Frontal cortex (tissue), 4 donors: ENCODE data around the gene ASTN2. TPM values are rescaled to one million over a fixed set of nuclear protein-coding genes. Genes with fewer than 3 reads are reported as not detected.

ENCODE experiments used
- DNase-seq, 2 donors: peaks; one replicate each; pipeline ENCODE4 v3.0.0; 2012; ENCODE audit warnings: low spot score in 2 of 2
- FAIRE-seq: peaks from 2 replicates; lab custom pipeline; 2012; peaks lifted over from hg19 to GRCh38; lab: Jason Lieb, UNC
- total RNA-seq: library from RNA; depleted of rRNA; stranded (reverse); fragments of >200 nt; gene quantifications from one replicate; pipeline ENCODE4 v1.2.3, GENCODE V29; 2014
- donor health status: control.
- donor health status: control.
- donor health status: control.

The ASTN2 gene
- total RNA-seq, 1 donor from 2014 or later: 23.2 TPM

DNA sequence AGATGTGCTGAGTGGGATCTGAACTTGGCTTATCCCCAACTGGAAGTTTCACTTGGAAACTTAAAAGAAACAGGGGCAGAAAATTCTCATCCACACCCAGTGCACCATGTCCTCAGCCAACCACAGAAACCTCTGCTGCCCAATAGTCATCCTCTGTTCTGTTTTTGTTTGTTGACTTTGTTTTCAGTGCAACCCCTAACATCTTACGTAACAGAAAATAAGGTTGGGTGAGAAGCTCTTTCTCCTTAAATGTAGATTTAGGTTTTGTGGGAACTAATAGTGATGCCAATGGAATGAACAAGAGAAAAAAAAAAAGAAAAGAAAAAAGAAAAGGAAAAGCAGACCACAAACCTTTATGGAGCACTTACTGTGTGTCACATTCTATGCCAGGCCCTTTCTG lies 998.4 kb downstream of the ASTN2 start:
- FAIRE-seq (no peak), DNase-seq (no peak)

- FAIRE-seq (no peak), DNase-seq (no peak)
Observed at GRCh38 chr9:116414374-116414773, 1000.5 kb downstream of the ASTN2 start.

DNA sequence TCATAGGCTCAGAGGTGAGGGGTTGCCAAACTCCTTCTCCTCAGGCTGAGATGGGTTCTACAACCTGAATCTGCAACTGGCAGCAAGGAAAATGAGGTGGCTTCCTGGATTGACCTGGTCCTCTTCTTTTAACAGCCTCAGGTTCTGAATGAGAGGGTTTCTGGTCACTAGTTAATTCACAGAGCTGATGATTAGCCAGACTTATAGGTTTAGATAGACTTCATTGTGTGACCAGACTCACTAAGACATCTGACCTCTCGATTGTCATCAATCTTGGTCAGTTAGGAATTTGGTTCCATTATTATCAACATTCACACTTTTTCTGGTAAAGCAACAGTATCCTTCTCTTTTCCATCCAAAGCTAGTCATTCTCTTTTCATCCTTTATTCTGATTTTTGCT lies 1003.4 kb downstream of the ASTN2 start:
- FAIRE-seq: no peak
- DNase-seq: no peak

DNA sequence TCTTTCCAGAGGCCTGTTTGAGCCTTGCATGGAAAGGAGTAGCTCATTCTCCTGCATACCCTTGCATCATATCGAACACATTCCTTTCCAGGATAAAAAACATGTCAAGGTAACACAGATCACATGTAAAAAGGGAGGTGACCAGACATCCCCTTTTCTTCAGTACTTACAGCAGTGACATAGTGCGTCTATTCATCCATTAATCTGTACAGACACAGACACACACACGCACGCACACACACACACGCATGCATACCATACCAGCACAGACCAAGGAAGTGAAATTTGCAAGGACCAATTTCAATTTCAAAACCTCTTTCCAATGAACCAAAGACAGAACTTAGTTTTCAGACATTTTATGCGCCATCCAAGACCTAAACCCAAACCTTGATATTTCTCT lies 1005.2 kb downstream of the ASTN2 start:
- DNase-seq (no peak), FAIRE-seq (no peak)

GRCh38 chr9:116409129-116409528 lies 1005.7 kb downstream of the ASTN2 start:
- FAIRE-seq: no peak
- DNase-seq: no peak

DNA sequence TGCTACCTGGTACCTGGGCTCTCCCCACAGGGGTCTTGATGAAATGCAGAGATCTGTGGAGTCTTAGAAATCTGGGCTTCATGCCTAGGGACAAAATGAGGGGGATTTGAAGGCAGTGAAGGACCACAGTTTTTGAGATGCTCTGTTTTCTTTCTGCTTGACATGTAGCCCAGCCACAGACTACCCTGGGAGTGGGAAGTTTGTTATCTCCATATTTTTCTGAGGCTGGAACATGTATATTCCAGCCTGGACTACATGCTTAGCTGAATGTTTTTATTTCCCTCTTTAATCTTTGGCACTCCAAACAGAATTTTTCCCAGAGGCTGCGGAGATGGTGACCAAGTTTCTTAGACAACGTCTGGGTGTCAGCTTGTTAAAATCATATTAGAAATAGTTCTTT lies 1008.4 kb downstream of the ASTN2 start:
- FAIRE-seq: no peak
- no peak for DNase-seq

DNA sequence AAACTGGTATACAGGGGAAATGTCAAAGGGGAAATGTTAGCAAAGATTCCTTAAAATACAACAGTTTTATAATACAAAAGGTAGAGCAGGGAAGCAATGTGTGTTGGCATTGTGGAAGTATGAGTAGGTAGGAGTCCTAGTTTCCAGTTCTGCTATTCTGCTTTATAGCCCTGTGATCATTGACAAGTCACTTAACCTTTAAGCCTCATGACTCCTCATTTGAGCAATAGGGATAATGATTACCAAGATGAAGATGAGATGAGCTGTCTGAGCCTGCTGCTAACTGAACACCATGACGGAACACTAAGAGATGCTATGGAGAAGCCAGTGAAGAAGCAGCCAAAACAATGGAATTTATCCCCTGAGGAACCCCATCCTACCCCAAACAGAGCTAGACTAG lies 1009.5 kb downstream of the ASTN2 start:
- no peak for FAIRE-seq
- DNase-seq: no peak

- no peak for DNase-seq
Observed at GRCh38 chr9:116404228-116404627, 1010.6 kb downstream of the ASTN2 start.

DNA sequence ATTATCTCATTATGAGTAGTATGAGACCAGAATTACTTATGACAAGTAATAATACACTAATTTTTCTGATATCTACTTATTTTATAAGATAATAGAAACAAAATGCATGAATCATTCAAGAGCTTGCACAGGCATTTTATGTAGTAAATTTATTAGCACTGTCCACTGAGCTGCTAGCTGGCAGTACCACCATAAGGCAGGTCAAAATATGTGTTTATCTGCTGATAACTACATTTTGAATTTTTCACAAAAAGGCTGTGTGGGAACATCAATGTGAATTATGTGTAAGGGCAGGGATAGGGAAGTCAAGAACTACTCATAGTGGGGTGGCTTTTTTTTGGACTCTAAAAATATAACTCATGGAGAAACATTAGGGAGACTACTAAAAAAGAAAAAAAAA lies 1011.7 kb downstream of the ASTN2 start:
- FAIRE-seq: no peak
- DNase-seq: no peak

More at GRCh38 chr9:116404228-116404627, 1010.6 kb downstream of the ASTN2 start:
- FAIRE-seq: no peak

- FAIRE-seq: no peak
- no peak for DNase-seq
Observed at GRCh38 chr9:116395699-116396037, 1019.2 kb downstream of the ASTN2 start.

DNA sequence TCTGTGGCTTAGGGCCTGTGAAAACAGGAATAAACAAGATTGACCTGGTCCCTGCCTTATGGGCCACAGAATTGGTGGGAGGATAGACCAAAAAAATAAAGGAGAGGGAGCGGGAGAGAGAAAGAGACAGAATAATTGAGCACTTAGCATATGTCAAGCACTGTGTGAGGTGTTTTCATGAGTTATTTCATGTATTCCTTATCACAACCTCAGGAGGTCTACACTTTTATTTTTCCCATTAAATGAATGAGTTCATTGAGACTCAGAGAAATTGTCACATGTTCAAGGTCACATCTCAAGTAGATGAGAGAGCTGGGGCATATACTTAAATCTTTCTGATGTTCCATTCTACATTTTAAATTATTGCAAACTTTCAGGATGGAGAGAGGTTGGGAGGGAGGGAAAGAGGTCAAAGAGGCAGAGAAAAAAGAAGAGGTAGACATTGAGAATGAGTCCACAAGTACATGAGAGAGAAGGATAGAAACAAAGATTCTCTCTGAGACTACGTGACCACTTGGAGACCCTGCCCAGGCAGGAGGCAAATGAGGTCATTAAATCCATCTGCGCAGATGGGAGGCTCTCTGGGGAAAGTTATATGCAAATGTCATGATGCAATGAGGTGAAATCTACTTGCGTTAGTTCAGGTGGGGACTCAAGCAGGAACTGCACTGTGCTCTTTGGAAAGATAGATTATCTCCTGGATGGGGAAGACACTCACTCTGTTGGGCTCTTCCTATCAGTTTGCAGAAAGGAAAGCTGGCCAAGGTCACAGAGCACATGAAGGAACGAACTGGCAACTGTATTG lies 1019.8 kb downstream of the ASTN2 start:
- FAIRE-seq (no peak), DNase-seq (no peak)

DNA sequence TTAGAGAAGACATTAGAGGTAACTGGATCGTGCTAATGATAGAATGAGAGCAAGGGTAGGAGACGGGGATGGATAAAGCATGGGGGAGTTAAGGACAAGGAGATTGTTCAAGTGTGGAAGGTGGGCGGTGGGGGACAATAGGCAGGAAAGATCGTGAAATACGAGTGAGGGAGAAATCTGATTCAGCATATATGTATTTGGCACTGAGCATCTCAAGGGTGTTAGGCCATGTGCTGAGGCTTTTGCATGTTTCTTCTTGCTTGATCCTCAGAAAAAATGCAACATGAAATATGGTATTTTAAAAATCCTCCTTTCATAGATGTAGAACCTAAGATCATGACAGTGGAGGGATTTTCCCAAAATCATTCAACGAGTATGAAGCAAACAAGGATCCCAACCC lies 1020.8 kb downstream of the ASTN2 start:
- DNase-seq: no peak
- FAIRE-seq: no peak

- DNase-seq: no peak
- FAIRE-seq: no peak
Observed at GRCh38 chr9:116393198-116393597, 1021.7 kb downstream of the ASTN2 start.

DNA sequence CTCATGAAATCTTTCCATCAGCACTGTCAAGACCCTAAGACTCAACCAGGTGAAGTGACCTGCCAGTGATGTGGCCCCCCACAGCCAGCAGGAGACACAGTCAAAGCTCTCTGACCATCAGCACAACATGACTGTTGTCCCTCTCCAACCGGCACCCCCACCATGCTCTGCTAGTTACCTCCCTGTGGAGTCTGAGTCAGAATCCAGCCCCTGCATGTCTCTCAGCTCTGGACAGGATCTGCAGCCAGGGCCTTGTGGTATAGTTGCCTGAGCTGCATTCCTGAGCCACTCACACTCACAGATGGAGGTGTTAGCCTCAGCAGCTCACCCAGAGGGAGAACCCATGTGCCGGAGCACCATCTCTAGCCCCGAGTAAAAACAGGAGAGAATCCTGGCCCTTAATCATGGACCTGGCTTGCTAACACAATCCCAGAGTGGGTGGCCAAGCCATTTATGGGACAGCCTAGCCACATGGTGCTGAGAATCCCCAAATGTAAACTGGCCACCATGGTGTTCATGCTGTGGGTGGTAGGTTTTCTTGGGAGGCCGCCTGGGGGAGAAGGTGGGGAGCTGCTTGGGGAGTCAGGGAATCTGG lies 1023.5 kb downstream of the ASTN2 start:
- FAIRE-seq (no peak), DNase-seq (no peak)

DNA sequence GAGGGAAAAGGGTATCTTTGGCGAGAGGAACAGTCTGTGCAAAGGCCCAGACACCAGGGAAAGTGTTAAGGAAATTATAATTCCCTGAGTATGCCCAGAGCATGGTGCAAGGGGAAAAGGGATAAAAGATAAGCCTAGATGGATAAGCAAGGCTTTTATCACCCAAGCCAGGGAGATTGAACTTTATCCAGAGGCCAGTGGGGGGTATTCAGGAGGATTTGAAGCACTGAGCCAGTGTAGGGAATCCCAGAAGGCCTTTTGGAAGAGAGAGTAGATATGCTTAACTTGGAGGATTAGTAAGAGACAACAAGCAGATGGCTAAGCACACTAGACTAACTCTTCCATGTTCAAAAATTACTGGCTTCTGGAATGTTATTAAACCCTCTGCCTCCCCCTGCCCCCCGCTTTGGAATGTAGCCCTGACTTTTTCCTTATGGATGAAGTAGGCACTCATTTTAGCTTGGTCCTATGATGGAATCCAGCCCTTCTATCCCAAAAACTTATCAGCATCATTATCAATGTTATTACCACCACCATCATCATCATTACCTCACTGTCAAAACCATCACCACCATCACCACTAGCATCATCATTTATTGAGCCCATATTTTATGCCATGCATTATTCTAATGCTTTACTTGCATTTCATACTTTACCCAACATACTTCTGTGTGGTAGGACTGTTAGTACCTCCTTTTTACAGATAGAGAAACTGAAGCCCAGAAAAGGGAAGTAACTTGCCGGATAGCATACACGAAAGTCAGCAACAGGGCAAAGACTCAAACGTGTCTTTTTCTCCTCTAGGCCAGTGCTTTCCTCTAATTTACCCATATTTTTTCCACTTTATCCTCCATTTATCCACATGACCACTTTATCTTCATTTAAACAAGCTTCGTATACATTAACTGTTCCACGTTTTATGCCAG lies 1024.3 kb downstream of the ASTN2 start:
- no peak for FAIRE-seq
- no peak for DNase-seq

GRCh38 chr9:116389541-116390302 lies 1025.1 kb downstream of the ASTN2 start:
- no peak for FAIRE-seq

GRCh38 chr9:116387934-116388698 lies 1026.7 kb downstream of the ASTN2 start:
- DNase-seq: no peak
- no peak for FAIRE-seq

More at GRCh38 chr9:116389541-116390302, 1025.1 kb downstream of the ASTN2 start:
- no peak for DNase-seq

DNA sequence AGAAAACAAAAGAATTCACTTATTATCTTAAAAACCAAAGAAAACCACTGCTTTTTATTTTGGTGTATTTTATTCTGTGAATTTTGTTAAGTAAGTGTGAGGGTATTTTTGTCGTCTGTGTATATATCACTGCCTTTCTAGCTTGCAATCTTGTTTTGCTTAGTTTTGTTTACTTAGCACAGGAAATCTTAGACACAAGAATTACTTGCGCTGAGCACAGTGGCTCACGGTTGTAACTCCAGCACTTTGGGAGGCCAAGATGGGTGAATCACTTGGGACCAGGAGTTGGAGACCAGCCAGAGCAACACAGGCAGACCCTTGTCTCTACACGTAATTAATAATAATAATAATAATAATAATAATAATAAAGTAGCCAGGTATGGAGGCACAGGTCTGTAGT lies 1030.9 kb downstream of the ASTN2 start:
- no peak for FAIRE-seq

DNA sequence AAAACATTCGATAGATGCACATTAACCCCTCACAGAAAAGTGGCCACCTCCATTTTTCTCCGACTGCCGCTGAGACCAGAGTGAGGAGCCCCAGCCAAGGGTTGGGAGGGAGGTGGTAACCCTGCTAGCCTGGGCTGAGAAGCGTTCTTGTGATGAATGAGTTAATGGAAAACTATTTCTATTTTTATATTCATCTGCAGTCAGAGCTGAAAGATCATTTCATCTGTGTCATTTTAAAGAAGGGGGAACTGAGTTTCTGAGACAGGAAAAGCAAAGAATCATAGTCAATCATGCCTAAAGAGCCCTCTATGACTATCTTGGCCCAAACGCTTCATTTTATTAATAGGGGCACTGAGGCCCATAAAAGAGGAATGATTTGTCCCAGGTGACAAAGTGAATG lies 1031.7 kb downstream of the ASTN2 start:
- FAIRE-seq: no peak
- no peak for DNase-seq

More for the DNA sequence above, 1030.9 kb downstream of the ASTN2 start:
- DNase-seq: no peak
